Adipocyte (in vitro differentiated cells): ENCODE data around the gene SCP2D1.
"Not testable (repeated sequence)": the region's sequence is repeated elsewhere in the genome, so short reads cannot be mapped to it uniquely, and the experiment has no call there.

ENCODE experiments used
- DNase-seq: peaks from one replicate; pipeline ENCODE4 v3.0.0-alpha.2; 2015; ENCODE audit warnings: low read depth
- H3K27me3 ChIP-seq: replicated peaks from 2 replicates; pipeline ENCODE4 v1.7.0; 2013; ENCODE audit warnings: mild to moderate bottlenecking, low read length, moderate library complexity; ENCODE audit not compliant: control insufficient read depth, insufficient read depth
- H3K36me3 ChIP-seq: 2 replicates; pipeline ENCODE4 v1.7.0; 2013; ENCODE audit warnings: low read length, mild to moderate bottlenecking, moderate library complexity; ENCODE audit not compliant: control insufficient read depth, insufficient read depth, severe bottlenecking
- H3K4me1 ChIP-seq: 2 replicates; pipeline ENCODE4 v1.7.0; 2013; ENCODE audit warnings: mild to moderate bottlenecking, low read length, moderate library complexity; ENCODE audit not compliant: control insufficient read depth, insufficient read depth
- H3K4me3 ChIP-seq: 2 replicates; pipeline ENCODE4 v1.7.0; 2013; ENCODE audit warnings: mild to moderate bottlenecking, low read length, moderate library complexity
- H3K9ac ChIP-seq: 2 replicates; pipeline ENCODE4 v1.7.0; 2013; ENCODE audit warnings: mild to moderate bottlenecking, low read length, moderate library complexity
- H3K9me3 ChIP-seq: 2 replicates; pipeline ENCODE4 v1.7.0; 2013; ENCODE audit warnings: mild to moderate bottlenecking, low read length, moderate library complexity; ENCODE audit not compliant: control insufficient read depth

The SCP2D1 gene

DNA sequence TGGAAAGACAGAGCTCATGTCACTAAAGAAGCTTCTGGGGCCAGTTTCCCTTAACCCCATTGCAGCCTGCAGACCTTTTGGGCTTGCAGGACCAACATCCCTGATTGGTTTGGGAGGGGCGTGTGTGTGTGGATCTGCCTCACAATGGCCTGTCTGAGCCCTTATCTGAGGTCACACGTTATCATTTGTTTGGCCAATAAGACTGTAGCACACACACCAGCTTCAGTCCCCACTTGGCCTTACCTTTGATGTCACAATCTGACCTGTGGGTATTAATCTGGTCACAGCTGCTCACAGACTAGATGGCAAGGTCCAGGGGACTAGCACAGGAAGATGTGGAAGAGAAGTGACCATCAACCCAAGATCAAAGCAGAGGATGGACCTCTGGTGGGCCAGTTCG is at the start of gene SCP2D1:
Gene SCP2D1, plus strand, starts transcription at position 301 of the 400 bp plus-strand sequence. Its CDS starts 33 bp downstream, at position 334.
- Histone ChIP-seq H3K9me3 (no peaks in the 10 kb centered on the region), H3K9ac (no peak within 1 kb of the TSS), H3K4me3 (no peak within 1 kb of the TSS), H3K36me3 (no peaks in the 10 kb centered on the region), H3K4me1 (no peaks in the 10 kb centered on the region), H3K27me3 (no peaks in the 10 kb centered on the region)
- no peak for DNase-seq

DNA sequence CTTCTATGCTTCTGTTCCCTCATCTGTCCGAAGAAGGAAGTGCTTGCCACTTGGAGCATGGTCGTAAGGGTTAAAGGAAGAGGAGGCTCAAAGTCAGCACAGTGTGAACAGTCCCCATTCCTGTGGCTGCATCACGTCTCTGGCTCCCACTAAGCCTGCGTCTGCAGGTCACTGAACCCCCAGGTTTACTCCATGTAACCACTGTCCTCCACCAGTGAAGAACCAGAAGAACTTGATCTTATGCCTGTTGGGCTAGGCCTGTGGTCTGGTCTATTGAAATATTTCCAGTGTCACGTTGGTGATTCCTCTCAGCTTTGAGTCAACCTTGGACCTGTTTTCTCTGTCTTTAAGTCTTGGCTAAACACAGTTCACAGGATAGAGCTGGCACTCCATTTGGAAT is 45.9 kb upstream of the SCP2D1 start:
- no peaks in the 10 kb centered on the region for H3K9me3 ChIP-seq
- no peak overlapping the region for H3K4me3 ChIP-seq
- H3K27me3 ChIP-seq = no peaks in the 10 kb centered on the region
- DNase-seq = no peak
- no peak overlapping the region for H3K9ac ChIP-seq
- H3K36me3 ChIP-seq = peaks cover 8% of the 10 kb centered on the region
- no peaks in the 10 kb centered on the region for H3K4me1 ChIP-seq

DNA sequence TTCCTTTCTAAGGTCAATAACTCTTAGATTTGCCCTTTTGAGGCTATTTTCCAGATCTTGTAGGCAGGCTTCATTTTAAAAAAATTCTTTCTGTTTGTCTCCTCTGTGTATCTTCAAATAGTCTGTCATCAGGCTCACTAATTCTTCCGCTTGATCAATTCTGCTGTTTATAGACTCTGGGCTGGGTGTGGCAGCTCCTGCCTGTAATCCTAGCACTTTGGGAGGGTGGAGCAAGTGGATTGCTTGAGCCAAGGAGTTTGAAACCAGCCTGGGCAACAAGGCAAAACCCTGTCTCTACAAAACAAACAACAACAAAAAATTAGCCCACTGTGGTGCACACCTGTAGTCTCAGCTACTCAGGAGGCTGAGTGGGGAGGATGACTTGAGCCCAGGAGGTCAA is 40.0 kb upstream of the SCP2D1 start:
- no peaks in the 10 kb centered on the region for H3K27me3 ChIP-seq
- no peak overlapping the region for H3K9ac ChIP-seq
- no peak overlapping the region for H3K4me3 ChIP-seq
- no peaks in the 10 kb centered on the region for H3K36me3 ChIP-seq
- no peaks in the 10 kb centered on the region for H3K4me1 ChIP-seq
- H3K9me3 ChIP-seq = peaks cover 4% of the 10 kb centered on the region
- DNase-seq = no peak

DNA sequence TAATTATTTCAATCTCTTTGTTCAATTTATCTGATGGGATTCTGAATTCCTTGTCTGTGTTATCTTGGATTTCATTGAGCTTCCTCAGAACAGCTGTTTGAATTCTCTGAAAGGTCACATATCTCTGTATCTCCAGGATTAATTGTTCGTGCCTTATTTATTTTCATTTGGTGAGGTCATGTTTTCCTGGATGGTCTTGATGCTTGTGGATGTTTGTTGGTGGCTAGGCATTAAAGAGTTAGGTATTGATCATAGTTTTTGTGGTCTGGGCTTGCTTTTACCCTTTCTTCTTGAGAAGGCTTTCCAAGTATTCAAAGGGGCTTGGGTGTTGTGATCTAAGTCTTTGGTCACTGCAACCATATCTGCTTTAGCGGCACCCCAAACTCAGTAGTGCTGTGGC is 39.4 kb upstream of the SCP2D1 start:
- Histone ChIP-seq H3K4me1 (no peaks in the 10 kb centered on the region), H3K36me3 (no peaks in the 10 kb centered on the region), H3K4me3 (no peak overlapping the region), H3K9me3 (peaks cover 4% of the 10 kb centered on the region), H3K27me3 (no peaks in the 10 kb centered on the region), H3K9ac (no peak overlapping the region)
- DNase-seq = no peak

DNA sequence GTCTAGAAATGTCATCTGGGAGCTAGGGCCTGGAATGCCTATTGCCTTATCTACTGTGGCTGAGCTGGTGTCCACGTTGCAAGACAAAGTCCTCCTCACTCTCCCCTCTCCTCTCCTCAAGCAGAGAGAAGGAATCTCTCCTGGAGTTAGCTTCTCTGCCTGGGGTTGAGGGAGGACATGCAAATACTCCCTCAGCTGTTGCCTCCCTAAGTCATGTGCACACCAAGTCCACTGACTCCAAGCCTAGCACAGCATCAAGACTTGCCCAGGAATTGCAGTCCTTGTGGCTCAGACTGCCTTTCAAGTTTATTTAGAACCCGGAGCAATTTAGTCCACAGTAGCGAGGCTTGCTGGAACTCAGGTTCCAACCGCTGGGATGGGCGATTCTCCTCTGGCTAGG is 38.0 kb upstream of the SCP2D1 start:
- no peak overlapping the region for H3K9ac ChIP-seq

DNA sequence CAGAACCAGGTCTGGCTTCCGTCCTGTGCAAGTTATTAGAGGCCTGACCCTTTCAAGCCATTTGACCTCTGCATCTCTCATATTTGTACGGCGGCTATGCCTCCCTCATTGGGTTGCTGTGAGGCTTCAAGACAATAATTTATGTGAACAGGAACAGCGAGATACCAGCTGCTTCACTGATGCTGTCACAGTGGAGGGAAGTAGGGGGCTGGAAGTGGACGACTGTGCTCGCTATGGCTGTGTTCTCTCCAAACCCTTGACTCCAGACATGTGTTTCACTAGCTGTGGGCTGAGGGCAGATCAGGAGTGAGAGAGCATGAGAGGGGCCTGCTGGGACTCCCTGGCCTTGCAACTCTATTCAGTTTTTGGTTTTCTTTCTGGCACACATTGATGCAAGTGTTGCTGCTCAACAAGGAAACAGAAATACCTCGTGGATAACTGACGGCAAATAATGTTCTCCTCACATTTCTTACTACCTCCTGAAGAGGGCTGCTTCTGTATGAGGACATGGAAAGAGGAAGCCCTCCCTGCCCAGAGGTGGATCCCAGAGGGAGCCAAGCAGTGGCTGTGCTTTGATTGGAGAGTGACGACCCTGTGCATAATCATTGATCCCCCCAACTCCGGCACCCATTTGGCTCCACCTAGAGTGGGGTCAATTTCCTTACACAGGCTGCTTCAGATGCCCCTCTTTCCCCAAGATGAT is 34.7 kb upstream of the SCP2D1 start:
- Histone ChIP-seq H3K27me3 (no peaks in the 10 kb centered on the region), H3K9me3 (peaks cover 4% of the 10 kb centered on the region), H3K36me3 (no peaks in the 10 kb centered on the region), H3K9ac (no peak overlapping the region), H3K4me1 (no peaks in the 10 kb centered on the region), H3K4me3 (no peak overlapping the region)
- no peak for DNase-seq

More for the DNA sequence above, 38.0 kb upstream of the SCP2D1 start:
- Histone ChIP-seq H3K36me3 (no peaks in the 10 kb centered on the region), H3K4me3 (no peak overlapping the region), H3K4me1 (no peaks in the 10 kb centered on the region), H3K27me3 (no peaks in the 10 kb centered on the region), H3K9me3 (peaks cover 4% of the 10 kb centered on the region)
- DNase-seq = no peak

DNA sequence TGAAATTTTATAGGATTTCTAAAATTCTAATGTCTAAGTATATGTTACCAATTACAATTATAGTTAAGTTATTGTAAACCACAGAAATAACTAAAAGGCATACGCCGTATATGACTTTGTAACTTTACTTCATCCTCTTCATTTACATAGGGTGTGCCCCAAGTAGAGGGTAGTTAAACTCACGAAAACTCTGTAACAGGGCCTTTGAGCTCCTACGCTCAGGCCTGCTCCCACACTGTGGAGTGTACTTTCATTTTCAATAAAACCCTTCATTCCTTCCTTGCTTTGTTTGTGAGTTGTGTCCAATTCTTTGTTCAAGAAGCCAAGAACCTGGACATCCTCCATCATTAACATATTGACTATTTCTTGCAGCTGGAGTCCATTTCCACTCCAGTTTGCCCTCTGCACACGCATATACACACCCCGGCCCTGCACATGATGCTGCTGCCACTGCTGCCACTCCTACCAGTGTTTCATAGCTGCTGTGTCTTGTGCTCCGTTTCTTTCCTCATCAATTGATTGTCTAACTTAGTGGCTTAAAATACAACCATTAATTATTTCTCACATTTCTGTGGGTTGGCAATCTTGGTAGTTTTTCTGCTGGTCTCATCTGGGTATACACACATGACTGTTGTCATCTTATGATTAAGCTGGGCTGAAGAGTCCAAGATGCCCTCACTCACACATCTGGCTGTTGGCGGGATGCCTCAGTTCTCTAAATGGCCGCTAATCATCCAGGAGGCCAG is 33.0 kb upstream of the SCP2D1 start:
- no peak for DNase-seq
- Histone ChIP-seq H3K27me3 (no peaks in the 10 kb centered on the region), H3K36me3 (no peaks in the 10 kb centered on the region), H3K4me3 (no peak overlapping the region), H3K9ac (no peak overlapping the region), H3K4me1 (no peaks in the 10 kb centered on the region), H3K9me3 (peaks cover 4% of the 10 kb centered on the region)

DNA sequence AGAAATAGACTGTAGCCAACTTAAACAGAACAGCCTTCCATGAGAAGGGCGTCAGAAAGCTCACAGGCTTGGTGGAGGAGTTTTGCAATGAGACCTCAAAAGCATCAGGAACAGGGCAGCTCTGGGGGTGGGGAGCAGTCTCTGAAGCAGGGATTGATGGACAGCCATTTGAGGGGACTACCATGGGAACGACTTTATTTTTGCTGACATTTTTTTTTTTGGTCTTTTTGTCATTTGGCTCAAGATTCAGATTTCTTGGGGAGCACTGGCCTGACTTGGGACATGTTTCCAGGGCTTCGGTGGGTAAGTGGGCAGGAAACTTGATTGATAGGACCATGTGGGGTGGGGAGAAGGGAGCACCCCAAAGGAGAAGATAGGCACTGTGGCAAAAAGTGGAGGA is 32.1 kb upstream of the SCP2D1 start:
- Histone ChIP-seq H3K9ac (no peak overlapping the region), H3K4me3 (no peak overlapping the region), H3K4me1 (no peaks in the 10 kb centered on the region), H3K36me3 (no peaks in the 10 kb centered on the region), H3K9me3 (peaks cover 4% of the 10 kb centered on the region), H3K27me3 (no peaks in the 10 kb centered on the region)
- DNase-seq = no peak

DNA sequence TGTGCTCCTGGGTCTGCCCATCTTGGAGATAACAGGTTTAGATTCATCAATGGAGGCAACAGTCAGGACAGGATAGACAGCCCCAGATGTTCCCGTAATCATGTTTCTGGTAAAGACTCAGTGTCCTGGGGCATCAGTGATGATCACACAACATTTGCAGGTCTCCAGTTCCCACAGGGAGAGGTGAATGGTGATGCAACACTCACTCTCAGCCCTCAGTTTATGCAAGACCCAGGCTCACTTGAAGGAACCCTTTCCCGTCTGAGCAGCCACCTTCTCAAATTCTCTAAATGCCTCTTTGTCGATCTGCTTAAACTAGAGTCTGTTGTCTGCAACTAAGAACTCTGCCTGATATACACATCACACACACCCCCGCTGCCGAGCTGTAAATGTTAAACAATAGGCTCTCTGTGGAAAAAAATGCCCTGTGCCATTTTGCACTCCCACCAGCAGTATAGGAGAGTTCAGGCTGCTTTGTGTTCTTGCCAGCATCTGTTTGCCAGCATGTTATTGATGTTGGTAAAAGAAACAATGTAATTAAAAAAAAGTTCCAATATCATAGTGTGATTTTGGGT is 30.1 kb upstream of the SCP2D1 start:
- no peak for DNase-seq
- no peak overlapping the region for H3K4me3 ChIP-seq
- H3K9ac ChIP-seq = no peak overlapping the region

DNA sequence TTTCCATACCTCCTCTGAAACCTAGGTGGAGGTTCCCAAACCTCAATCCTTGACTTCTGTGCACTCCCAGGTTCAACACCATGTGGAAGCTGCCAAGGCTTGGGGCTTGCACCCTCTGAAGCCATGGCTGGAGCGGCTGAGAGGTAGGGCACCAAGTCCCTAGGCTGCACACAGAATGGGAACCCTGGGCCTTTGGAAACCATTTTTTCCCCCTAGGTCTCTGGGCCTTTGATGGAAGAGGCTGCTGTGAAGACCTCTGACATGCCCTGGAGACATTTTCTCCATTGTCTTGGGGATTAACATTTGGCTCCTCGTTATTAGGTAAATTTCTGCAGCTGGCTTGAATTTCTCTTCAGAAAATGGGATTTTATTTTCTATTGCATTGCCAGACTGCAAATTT is 26.5 kb upstream of the SCP2D1 start:
- H3K27me3 ChIP-seq, DNase-seq, H3K4me3 ChIP-seq, H3K9me3 ChIP-seq, H3K4me1 ChIP-seq, H3K36me3 ChIP-seq, H3K9ac ChIP-seq: not testable (repeated sequence)

More for the DNA sequence above, 30.1 kb upstream of the SCP2D1 start:
- H3K9me3 ChIP-seq = no peaks in the 10 kb centered on the region
- no peaks in the 10 kb centered on the region for H3K36me3 ChIP-seq
- H3K27me3 ChIP-seq = no peaks in the 10 kb centered on the region
- H3K4me1 ChIP-seq = no peaks in the 10 kb centered on the region

DNA sequence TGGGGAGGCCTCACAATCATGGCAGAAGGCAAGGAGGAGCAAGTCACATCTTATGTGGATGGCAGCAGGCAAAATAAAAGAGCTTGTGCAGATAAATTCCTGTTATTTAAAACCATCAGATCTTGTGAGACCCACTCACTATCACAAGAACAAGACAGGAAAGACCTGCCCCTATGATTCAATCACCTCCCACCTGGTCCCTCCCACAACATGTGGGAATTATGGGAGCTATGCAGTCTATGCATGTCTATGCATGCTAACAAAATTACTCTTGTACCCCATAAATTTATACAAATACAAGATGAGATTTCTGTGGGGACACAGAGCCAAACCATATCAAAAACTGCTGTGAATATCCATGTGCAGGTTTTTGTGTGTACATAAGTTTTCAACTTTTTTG is 25.6 kb upstream of the SCP2D1 start:
- Histone ChIP-seq H3K9me3 (no peaks in the 10 kb centered on the region), H3K4me3 (no peak overlapping the region), H3K4me1 (no peaks in the 10 kb centered on the region), H3K36me3 (no peaks in the 10 kb centered on the region), H3K27me3 (peaks cover 6% of the 10 kb centered on the region), H3K9ac (no peak overlapping the region)
- DNase-seq = no peak
